Dermis blood vessel endothelial cell (primary cell): ENCODE results near the gene PTPRE. TPM values are rescaled to one million over a fixed set of nuclear protein-coding genes. Genes with fewer than 3 reads are reported as not detected.
"Not testable (repeated sequence)": the region's sequence is repeated elsewhere in the genome, so short reads cannot be mapped to it uniquely, and the experiment has no call there.

ENCODE experiments used
- DNase-seq: peaks from one replicate; pipeline ENCODE4 v3.0.0; 2010
- total RNA-seq: library from RNA; depleted of rRNA; stranded (reverse); fragments of >200 nt; gene quantifications from 2 replicates; pipeline ENCODE4 v1.2.3, GENCODE V29; 2014

The PTPRE gene
- total RNA-seq, 1 donor from 2014 or later = 178 TPM

DNA sequence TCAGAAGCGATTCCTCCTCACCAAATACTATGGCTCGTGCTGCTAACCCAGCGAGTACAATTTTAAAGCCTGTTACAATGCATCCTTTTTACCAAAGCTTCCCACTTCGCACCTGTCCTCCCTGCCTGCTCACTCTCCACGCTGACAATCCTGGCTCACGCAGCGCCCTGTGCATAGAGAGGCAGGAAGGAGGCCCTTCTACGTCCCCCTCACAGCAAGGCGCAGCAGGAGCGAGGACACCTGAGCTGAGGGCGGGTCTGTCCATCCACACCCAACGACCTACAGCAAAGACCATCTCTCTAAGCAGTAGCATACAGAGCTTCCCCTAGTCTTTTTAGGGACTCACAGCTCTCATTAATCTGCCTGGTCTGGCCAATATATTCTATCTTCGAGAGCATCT, 173.3 kb downstream of the PTPRE start:
- DNase-seq = no peak

DNA sequence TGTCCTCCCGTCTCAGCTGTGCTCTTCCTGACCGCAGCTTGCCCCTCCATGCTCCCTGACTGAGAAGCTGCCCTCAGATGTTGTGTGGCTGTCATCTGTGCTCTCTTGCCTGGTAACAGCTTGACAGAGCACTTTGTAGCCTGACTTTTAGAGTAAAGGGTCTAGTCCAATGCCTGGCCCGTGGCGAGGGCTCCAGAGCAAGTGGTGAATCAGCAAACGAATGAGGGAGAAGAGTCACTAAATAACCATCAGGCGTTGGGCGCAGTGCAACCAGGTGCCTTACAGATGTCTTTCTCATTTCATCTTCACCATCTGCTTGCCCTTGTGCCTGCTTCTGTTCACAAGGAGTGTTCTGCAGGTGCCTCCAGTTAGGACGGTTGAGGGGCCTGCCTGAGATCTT, 173.7 kb downstream of the PTPRE start:
- no peak for DNase-seq

DNA sequence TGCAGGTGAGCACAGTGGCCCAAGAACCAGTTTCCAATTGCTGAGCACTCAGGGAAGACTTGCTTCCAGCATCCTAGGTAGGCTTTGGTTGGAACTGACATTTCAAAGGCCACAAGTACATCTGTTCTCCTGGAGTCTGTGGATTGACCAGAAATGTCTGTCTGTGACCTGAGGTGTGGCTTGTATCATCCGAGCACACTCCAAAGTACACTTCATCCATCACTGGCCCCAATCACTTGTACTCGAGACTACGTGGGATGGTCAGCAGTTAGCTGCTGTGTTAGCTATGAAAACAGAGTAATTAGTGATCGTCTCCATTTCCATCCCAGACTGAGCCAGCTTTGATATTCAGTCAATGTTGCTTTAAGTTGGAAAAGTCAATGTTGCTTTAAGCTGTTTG, 174.3 kb downstream of the PTPRE start:
- DNase-seq = no peak

DNA sequence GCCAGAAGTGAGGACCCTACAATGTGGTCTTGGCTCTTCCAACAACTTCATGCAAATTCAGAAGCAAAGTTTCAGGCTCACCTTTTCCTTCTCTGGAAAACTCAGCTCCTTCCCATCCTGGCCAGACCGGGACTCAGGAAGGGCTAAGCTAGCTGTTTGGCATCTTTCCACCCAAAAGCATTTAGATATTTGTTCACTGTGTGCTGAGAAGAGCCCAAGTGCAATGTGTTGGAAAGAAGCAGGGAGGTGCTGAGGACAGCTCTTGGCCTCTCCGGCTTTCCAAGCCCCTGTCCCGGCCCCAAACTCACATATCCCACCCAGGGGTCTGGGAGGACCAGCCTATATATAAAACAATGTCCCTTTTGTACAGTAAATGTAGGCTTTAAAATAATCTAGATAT, 174.8 kb downstream of the PTPRE start:
- no peak for DNase-seq

DNA sequence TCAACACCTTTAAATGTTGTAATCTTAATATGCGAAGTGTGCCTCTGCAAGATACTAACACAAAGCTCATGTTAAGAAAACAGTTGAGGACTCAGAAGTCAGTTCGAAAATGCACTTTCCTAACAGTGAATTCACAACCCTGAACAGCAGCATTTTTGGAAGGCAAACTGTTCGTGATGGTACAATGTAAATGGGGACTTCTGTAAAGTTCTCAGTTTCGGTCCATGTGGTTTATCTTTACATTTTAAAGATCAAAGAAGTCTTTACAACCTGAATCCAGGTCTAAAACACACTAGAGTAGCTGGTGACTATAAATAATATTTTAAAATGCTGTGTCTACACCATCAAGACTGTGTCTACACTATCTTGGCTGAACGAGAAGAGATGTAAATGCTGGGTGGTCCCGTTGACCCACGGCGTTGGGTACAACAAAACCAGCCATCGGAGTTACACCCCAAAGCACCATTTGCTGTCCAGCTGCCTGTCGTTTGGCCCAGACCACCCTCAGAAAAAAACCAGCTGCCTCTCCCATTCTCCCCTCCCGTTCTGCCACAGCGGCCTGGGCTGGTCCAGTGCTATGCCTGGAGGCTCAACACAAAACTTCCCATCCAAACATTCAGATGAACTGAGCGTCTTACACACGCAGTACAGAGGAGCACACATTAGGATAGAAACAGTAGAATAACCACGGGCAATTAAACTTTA, 176.4 kb downstream of the PTPRE start:
- no peak for DNase-seq

DNA sequence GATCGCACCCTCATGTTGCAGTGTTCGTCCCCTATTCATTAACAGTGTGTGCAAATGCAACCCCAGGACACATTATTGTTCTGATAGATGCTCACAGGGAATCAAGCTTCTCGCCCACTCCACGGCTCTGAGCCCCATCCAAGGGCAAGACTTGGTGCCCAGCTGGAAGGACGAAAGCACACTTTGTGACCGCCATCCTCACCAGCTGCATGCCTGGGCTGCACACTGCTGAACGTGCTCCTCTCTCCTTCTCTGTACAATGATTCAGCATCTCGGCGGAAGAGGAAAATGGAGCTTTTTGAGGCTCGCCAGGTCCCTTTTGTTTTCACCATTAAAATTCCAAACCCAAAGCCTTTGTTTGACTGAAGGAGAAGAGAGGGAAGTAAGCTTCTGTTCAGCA, 177.5 kb downstream of the PTPRE start:
- no peak for DNase-seq

DNA sequence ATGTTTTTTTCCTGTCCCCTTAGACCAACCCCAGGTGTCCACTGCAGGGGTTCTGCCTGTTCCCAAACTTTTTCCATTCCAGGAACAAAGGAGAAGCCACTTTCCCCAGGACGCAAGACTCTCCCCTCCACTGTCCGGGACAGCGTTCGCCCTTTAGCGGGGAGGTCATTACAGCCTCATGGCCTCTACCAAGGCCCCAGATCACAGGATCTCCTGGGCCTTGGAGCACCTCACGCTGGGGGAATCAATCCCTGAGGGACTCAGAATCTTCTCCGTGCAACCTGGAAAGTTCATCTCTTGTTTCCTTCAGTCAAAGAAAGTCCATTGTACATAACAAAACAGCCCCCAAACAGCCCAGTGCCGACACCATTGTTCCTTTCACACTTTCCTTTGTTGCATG, 178.1 kb downstream of the PTPRE start:
- DNase-seq = no peak

DNA sequence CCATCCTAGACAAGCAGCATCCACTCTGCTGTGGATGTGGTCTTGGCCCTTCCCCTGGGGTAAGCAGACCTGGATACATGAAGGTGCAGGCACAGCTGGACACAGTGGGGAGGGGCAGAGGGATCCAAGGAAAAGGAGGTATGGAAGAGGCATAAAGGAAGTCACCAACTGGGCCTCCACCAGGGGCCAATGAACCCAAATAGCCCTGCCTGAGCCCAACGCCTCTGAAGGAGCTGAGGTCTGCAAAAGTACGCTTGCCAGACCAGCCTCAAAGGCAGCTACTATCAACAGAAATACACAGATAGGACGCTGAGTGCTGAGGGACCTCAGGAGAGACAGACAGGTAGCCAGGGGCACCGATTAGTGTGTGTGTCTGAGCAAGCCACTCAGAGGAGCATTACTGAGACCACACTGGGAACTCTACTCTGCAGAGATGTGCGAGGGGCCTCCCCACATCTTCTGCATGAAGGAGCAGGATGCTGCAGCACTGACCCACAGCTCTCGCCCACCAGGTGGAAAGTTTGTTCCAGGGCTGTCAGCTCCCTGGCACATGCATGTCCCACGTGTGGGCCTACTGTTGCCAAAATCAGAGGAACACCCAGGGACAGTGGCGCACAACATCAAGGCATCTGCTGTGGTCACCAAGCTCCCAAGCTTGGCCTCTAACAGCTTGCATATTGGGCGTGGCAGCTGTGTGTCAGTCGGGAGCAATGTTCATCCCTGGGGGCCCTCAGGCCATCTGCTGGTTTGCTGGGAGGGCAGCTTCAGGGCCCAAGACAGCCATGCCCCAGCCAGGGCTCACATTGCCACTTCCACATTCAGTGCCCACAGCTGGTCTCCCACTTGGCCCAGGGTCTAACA, 179.3 kb downstream of the PTPRE start:
- DNase-seq = no peak

DNA sequence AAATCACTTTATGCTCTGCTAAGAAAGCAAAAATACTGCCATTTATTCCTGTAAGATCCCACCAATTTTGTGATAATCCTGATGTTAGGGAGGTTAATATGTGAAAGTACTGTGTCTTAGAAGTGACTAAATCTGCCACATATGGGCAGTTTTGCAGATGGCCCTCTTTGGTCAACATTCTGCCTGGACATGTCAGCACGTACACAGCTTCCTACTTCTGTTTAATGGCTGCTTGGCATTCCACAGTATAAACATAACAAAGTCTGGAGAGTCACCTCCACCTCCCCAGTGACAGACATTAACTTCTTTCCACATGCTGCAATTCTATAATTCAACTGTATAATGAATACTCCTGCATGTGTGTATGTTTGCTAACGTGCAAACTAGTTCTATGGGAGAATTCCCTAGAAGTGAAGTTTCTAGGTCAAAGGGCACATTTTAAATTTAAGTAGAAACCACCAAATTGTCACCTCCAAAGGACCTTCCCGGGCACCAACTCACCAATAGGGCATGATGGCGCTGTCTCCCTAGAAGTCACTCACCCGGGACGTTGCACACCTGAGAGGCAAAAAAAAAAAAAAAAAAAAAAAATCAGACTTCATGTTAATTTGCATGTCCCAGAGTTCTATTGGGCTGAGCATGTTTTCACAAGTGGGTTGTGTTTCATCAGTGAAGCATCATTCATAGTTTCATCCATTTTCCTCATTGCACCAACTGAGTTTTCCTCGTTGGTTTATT, 180.4 kb downstream of the PTPRE start:
- no peak for DNase-seq

DNA sequence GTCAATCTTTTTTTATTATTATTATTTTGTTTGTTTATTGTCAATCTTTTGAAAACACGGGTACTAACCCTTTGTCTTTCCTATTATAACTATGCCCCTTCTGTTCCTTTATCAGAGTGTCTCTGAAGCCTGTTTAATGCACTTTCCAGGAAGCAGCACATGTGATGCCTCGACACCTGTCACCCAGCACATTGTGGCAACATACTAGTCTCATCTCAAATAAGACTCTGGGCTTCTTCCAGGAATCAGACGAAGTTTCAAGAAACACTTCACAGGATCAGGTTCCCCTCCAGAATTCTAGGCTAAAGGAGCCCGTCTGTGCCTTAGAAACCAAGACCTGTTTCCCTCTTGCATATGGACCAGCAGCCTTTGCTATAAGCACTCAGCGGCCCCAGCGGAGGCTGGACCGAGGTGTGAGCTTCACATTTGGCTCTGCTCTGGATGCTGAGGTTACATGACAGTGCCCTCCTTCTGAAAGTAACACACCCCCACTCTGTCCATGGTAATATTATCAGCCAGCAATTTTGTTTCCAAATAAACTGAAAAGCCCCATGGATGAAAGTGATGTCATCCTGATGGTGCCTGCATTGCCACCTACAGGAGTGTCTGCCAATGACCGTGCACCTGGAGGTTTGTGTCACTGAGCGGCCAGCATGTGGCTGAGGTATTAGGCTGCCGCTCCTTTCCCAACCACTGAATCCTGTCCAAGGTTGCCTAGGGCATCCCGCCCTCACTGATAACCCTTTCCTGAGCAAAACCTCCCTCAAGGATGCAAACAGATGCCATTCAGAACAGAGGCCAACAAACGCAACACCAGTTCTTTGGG, 181.2 kb downstream of the PTPRE start:
- DNase-seq = peak; percentile 36

DNA sequence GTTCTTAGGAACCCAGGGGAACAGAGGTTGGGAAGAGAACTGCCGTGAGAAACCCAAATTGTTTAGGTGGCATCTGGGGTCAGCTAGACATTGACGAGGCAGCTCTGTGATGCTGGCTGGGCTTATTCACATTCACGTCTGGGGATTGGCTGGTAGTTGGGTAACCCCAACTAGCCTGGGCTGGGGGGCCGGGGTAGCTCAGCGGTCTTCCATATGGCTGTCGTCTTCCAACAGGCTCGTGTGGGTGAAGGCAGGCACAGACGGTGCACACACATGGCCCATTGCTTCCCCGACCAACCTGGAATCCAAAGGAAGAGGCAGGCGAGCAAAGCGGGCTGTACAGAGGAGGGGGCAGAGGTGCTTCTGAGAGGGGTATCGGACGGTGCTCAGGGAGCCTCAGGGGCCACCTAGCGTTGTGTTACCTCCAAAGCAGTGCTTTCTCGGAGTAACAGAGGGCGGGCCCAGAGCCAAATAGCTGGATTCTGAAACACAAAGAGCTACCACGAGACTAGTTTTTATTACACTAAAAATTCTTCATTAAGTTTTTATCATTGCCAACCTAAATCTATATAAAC, 184.8 kb downstream of the PTPRE start:
- no peak for DNase-seq

DNA sequence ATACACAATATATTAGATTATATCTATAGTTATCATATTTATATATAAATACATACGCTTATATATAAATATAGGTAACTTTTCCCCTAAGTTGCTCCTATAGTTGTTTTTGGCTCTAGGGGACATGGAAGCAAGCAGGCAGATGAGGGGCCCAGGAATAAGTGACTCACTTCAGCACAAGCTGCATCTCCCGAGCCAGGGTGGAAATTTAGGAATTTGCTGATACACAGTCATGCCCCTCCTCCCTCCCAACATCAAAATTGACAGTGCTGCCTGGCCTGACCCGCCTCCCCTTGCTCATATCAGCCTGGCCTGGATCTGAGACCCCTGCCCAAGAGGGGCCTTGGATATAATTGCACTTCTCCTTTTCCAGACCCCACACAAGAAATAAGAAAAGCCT, 185.6 kb downstream of the PTPRE start:
- DNase-seq = no peak

DNA sequence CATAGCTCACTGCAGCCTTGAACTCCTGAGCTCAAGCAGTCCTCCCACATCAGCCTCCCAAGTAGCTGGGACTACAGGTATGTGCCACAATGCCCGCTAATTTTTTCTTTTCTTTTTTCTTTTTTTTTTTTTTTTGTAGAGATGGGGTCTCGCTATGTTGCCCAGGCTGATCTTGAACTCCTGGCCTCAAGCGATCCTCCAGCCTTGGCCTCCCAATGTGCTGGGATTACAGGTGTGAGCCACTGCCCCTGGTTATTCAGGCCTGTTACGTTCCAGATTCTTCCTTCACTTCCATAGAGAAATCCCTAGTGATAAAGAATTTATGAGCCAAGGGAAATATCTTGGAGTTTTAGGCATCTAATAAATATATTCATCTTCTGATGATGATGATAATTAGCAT, 187.7 kb downstream of the PTPRE start:
- DNase-seq = not testable (repeated sequence)

DNA sequence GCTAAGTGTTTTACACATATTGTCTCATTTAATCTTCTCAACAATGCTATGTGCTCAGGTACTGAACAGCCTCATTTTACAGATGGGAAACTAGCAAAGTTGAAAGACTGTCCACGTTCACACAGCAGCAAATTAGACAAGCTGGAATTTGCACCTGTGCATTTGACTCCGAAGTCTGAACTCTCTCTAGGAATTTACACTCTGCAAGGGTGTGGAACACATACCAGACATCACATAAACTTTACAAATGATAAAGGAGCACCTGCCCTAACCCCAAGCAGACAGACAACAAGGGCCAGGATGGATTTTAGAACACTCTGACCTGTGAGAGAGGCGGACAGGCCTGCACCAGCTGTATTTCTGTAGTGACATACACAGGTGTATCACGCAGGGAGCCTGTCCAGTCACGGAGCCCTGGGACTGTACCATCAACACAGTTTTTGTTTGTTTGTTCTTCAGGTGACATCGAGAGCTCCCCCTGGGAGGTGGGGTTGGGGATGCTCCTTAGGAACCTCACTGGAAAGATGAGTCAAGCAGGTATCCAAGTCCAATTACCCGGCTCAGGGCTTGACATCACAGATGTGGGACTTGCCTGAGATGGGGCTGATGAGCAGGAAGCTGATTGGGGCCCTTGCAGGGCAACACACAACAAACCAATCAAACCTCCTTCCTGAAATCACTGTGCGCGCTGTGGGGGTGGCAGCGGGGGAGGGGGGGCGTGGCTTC, 188.3 kb downstream of the PTPRE start:
- peak; percentile 44 for DNase-seq

DNA sequence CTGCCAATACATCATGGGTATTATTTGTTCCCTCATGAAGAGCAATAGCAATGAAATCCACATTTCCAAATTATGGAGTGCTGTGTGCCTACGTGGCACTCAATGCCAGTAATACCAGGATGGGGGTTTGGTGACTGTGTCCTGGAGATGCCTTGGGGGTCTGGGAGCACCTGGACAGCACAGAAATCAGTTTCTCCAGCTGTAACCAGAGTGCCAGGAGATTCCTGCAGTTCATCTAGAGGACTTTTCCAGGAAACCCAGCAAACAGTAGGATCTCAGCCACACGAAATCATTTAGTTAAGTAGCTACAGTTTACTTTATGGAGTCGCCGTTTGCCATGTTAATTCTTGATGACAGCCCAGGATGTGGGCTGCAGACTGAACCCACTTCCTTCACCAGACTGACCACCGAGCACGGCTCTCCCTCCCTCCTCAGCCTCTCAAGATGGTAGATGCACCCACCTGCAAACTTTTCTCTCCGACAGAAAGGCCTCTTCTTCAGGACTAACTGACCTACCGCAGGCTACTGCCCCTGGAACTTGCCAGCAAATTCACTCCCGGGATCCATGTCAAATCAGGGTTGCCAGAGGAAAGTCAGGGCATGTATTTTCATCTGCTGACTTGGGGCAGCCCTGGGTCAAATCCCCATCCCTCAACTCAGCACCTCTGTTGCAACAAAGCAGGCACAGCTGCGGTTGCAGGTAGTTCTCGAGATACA, 189.0 kb downstream of the PTPRE start:
- DNase-seq = no peak

DNA sequence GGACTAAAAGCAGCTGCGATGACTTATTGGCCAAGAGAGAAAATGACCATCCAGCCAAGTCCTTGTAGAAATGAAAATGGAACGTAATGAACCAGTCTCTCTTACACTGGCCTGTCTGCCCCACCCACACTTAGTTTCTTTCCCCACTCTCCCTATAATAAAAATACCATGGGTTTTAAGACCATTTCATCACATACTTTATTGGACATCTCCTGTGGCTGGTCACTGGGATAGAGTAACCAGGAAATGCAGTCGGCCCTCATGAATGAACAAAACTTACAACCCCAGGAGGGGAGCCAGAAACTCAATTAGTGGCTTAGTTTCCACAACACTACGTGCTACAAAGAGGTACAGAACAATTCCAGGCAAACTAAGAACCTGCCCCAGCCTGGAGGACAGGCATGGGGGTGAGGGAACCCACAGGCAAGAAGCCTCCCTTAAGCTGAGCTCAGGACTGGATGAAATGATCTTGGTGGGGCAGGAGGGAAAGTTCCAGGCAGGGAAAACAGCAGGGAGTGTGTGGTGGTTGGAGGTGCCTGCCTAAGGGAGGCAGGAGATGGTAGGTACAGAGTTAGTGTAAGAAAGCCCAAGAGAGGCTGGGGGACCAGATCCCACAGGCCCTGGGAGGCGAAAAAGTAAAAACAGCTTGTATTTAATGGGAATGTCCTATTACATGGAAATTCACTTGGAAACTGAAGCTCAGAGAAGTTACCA, 189.7 kb downstream of the PTPRE start:
- no peak for DNase-seq

DNA sequence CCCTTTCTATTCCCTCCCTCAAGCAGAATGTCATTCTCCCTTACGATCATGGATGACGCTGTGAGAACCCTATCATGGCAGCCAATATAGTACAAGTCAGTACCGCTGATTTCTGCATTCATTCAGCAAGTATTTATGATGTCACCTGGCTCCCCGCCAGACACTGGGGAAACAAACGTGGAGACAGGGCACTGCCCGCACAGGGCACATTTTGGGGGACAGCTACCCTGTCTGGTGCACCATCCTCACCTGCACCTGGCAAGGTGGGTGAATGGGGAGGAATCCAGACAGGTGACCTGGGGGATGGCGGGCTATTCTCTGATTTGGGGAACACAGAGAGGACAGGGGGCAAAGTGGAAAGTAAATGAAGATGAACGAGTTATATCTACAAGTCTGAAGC, 190.9 kb downstream of the PTPRE start:
- peak; percentile 63 for DNase-seq

DNA sequence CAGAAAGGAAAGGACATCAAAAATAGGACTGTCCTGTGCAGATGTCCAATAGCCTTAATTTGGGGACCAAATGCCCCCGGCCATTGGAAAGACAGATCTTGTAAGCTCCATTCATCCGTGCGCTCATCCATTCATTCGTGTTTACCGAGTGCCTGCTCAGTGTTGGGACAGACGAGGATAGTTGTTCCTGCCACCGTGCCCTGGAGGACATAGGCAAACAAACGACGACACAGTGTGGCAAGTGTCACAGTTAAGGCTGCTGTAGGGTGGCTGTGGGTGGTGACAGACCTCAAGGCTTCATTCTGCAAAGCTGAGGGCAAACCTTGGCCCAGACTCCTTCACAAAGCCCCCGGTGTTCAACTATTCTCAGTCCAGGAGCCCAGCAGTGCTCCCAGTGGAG, 191.7 kb downstream of the PTPRE start:
- DNase-seq = no peak

DNA sequence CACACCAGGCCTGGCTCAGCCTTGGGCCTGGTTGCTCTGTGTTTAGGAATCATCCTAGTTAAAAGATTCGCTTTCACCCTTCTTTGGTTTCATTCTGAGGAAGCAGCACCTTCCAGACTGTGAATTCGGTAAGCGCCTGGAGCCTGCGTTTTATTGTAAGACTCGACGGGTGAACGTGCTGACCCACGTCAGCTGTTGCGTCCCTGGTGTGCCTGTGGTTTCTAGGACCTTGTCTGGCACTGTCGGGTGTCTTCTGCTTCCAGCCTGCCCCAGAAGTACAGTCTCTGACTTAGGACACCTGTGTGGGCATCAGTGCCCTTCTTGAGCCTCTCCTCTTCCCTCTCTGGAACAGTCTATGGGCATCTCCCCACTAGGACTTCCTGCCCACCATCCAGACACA, 193.0 kb downstream of the PTPRE start:
- DNase-seq = no peak

DNA sequence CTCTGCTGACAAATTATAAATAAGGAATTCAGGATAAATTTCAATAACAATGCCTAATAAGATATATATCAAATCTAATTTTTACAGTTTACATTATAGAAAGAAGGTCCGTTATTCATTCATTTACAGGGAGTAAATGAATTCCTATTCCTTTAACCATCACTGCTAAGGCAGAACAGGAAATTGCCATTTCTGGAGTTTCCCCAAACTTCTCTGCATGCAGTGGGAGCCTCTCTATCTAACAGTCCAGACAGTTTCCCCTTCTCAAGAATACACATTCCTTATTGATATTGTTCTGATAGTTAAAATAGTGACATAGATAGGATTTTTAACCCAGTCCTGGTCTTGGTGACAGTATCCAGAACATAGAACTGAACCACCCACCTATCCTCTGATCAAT, 195.0 kb downstream of the PTPRE start:
- DNase-seq = no peak
